ENCODE results near the gene TNK2. TPM values are rescaled to one million over a fixed set of nuclear protein-coding genes. Genes with fewer than 3 reads are reported as not detected.
"Not testable (repeated sequence)": the region's sequence is repeated elsewhere in the genome, so short reads cannot be mapped to it uniquely, and the experiment has no call there.

The TNK2 gene
- total RNA-seq, 1 experiment from 2014 or later = 10.7 TPM

DNA sequence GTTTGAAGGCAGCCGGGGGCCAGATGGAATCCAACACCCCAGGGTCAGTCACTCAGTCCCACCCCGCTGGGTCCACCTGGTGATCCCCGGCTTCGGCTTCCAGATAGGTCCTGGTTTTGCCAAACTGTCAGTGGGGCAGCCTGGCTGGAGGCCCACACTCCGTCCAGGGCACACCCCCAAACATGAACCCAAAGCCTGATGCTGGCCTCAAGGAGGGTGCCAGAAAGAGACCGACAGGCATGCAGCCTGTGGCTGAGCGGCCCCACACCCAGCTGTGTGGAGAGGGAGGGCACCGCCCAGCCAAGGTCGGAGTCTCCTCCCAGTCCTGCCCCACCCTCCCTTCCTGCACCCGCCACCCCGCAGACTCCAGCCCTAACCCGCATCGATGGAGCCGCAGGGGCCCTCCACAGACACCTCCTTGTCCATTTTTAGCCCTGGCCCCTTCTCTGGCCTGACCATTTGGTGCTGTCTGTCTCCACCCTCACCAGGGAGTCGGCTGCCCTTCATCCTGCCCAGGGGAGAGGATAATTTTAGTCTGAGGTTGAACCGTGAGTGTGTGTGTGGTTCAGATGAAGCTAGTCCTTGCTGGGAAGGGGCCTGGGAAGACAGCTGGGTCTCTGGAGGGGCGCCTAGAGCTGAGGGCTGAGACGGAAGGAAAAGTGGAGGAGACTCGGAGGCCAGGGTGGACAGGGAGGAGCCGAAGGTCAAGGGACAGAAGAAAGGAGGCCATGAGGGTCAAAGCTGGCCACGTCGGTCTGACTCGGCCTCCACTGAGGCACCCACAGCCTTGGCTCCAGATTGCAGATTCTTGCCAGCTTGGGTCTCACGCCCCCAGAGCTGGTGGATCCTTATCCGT, 23.1 kb downstream of the TNK2 start:
- peak; percentile 91 for DNase-seq (ENCODE audit: low read depth)

DNA sequence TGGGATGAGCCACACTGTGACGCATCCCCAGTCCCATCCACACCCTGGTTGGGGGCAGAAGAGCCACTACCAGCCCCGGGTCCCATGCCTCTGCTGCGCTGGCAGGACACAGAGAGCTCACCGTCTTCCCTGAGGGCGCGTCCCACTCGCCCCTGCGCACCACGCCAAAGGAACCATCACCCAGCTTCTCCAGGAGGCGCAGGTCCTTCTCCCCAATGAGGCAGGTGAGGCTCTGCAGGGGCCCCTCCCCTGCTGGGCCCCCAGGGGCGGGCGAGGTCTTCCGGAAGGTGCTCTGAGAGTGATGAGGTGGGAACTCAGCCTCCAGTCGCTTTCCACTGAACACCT, 23.7 kb downstream of the TNK2 start:
- DNase-seq (ENCODE audit: low read depth) = no peak

DNA sequence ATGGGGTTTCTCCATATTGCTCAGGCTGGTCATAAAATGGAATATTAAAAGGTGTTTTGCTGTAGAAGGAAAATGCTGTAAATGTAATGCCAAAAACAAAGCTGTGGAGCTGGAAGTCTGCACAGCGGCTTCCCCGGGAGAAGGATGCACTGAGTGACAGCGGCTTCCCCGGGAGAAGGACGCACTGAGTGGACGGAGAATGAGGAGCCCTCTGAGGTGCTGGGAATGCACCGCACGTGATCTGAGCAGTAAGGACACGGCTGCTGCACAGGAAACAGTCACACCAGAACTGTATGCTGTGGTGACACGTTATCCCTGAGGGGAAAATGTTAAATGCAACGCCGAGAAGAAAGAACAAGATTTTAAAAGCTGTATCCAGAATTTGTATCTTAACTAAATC, 24.6 kb downstream of the TNK2 start:
- no peak for DNase-seq (ENCODE audit: low read depth)

DNA sequence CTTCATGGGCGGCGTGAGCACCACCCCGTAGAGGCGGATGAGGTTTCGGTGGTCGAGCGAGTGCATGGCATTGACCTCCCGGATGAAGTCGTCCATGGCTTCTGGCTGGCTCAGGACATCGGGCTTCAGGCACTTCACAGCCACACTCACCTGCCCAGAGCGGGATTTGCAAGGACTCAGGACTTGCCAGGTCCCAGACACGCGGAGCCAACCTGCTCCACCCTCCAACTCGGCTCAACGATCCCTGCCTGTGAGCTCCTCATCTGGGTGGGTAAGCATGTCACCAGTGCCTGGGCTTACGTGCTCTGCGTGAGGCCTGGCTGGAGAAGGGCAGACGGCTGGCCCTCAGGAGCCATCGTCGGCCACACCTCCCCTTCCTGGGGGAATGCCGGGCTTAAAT, 25.2 kb downstream of the TNK2 start:
- DNase-seq (ENCODE audit: low read depth) = no peak

DNA sequence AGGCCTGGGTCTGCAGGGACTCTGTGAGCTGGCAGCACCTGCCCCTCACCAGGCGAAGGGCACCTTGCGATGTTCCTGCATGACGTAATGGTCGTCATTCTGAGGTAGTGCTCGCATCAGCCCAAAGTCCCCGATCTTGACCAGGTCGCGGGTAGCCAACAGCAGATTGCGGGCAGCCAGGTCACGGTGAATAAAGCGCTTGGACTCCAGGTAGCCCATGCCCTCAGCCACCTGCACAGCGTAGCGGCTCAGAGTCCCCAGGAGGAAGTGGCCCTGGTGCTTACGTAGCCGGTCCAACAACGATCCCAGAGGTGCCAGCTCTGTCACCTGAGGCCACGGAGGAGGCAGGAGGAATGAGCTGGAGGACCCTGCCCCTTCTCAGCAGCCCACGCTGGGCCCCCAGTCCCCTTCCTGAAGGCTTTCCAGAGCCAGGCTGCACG, 26.3 kb downstream of the TNK2 start:
- no peak for DNase-seq (ENCODE audit: low read depth)

DNA sequence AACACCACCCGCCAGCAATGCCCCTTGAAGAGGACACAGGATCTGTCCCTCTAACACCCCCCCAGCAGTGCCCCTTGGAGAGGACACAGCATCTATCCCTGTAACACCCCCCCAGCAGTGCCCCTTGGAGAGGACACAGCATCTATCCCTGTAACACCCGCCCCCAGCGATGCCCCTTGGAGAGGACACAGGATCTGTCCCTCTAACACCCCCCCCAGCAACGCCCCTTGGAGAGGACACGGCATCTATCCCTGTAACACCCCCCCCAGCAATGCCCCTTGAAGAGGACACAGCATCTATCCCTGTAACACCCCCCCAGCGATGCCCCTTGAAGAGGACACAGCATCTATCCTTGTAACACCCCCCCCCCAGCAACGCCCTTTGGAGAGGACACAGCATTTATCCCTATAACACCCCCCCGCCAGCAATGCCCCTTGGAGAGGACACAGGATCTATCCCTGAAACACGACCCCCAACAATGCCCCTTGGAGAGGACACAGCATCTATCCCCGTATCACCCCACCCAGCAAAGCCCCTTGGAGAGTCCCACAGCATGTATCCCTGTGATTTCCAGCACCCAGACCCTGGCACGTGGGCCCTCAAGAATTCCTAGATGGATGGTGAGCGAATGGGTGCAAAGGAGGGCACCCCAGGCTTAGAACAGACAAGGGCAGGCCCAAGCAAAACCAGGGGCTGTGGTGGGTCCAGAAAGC, 26.9 kb downstream of the TNK2 start:
- no peak for DNase-seq (ENCODE audit: low read depth)

DNA sequence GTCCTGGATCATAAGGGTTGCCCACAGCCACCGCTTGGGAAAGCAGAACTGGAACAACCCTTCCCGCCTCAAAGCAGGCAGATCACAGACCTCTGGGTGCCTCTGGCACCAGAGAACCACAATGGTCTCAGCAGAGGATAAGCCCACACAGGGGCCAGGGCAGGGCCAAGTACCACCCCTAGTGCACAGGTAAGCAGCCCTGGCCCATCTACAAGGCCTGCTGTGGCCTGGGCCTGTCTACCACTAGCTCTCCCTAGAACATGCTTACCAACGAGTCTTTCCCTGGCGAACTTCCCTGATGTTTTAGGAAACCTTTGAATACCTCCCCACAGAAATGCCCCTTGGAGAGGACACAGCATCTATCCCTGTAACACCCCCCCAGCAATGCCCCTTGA, 28.3 kb downstream of the TNK2 start:
- DNase-seq (ENCODE audit: low read depth) = no peak

DNA sequence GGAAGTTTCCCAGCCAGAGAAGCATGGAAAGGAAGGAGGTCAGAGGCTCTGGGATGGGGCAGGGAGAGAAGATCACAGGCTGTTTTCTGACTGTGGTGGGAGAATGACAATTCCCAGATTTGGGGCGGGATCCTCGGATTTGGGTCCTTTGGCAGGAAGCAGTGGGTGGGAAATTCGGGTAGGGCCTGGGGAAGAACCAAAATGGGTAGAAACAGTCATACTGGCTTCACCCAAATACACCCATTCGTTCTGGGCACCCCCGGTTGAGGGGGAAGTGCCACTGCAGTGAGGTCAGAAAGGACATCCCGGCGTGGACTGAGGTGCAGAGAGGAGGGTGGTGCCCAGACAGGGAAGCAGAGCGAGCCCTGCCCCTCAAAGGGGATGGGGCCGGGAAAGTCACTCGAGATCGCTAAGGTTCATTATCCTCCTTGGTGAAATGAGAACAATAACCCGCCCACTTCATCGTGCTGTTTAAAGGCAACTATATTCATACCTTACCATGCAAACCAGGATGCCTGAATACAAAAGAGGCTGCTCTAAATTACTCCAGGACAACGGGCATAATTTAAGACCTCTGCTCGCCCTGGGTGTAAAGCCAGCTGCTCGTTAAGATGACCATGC, 28.8 kb downstream of the TNK2 start:
- no peak for DNase-seq (ENCODE audit: low read depth)

DNA sequence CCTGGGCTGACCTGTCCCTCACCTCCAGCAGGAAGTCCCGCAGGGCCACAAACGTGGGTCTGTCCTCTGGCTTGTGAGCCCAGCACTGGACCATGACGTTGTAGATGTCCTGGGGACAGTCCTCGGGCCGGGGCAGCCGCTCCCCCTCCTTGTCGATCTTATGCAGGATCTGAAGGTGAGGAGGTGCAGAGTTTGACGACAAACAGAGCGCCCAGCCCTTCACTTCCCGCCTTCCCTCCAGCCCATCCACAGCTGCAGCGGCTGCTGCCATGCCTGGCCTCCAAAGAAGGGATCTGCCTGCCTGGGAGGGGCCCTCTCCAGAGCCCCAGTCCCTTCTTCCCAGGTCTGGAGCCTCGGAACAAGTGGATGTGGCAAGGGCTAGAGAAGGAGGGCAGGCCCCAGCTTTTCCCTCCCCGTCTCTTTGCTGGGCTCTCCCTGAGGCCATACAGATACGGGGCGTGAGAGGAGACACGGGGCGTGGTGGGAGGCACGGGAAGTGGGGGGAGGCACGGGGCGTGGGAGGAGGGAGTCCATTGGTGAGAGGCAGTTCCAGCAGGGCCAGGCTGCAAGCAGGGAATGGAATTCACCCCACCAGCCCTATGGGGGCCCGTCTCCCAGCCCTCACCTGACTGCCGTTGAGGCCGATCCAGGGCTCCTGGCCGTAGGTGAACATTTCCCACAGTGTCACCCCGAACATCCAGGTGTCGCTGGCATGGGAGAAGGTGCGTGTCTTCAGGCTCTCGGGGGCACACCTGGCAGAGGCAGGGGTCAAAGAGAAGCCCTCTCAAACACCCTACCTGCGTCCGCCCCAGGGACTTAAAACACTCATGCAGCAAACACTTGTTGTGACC, 29.7 kb downstream of the TNK2 start:
- DNase-seq (ENCODE audit: low read depth) = no peak

DNA sequence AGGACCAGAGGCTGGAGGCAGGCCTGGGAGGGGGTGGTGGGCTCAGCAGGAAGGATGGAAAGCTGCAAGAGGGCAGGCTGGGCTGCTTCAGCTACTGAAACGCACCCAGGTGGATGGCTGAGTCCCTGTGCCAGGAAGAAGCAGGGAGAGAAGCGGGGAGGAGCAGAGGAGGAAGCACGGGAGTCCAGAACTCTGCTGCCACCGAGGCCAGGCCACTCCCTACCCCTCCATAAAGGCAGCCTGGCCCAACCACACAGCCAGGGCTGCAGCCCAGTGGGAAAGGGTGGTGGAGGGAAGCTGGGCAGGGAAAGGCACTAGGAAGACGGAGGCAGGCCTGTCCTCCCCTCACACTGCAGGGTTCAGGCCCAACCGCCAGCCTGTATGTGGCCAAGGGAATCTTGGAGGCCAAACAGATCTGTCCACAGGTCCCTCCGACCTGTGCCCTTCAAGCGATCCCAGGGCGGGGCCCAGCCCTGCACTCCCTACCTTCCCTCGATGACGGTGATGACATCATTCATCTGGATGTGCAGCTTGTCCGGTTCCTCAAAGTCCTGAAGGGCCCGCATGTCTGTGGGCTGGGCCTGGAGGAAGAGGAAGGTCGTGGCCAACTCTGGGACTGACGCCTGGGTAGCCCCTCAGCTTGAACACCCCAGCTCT, 30.5 kb downstream of the TNK2 start:
- DNase-seq (ENCODE audit: low read depth) = no peak

DNA sequence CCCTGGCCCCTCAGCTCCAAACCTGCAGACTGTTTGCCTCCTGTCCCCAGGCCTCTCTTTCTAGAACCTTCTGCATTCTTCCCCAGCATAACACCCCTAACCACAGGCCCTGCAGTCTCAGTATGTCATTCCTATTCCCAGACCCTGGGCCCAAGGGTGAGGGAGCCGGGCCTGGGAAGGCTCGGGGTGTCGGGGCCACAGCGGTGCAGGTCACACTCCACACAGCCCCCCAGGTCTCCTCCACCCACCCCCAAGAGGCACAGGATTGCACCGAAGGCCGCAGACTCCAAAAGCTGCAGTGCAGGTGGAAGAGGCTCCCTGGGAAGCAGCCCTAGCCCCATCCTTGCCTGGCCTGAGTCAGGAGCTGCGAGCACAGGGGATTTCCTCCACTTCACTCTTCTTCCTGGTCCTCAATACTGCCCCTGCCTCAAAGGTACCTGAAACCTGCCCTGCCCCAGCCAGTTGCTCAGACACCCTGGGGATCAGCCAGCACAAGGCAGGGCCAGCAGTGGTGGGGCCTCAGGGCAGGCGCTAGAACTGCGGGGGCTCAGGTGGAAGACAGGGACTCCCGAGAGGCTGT, 31.1 kb downstream of the TNK2 start:
- no peak for DNase-seq (ENCODE audit: low read depth)

DNA sequence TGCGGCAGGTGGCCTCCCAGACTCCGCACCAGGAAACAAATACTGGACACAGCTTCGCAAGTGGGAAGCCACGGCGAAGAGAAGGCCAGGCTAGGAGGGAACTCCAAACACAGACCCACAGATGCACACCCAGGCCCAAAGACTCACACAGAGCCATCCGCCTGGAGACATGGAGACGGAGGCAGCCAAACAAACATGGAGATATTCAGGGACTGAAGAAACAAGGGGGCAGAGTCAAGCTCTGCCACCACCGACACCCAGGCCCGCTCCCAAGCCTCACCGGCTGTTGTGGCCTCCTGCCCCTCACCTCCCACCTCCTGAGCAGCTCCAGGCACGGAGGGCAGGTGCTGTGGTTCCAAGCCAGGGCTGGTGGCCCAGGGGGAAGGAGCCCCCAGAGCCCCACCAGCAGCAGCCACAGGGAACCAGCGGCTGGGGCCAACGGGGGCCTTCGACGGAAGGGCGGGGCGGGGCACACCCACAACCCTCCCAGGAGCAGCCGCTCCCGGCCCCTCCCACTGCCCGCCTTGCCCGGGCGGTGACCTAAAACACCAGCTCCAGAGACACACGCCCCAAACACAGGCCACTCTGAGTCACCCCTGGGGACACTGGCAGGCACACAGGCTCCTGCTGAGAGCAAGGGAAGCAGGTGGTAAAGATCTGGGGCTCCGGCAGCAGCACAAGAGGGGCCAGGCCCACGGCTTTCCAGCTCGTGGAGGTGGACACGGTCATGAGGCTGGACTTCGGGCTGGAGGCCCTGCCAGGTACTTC, 31.9 kb downstream of the TNK2 start:
- peak; percentile 53 for DNase-seq (ENCODE audit: low read depth)

DNA sequence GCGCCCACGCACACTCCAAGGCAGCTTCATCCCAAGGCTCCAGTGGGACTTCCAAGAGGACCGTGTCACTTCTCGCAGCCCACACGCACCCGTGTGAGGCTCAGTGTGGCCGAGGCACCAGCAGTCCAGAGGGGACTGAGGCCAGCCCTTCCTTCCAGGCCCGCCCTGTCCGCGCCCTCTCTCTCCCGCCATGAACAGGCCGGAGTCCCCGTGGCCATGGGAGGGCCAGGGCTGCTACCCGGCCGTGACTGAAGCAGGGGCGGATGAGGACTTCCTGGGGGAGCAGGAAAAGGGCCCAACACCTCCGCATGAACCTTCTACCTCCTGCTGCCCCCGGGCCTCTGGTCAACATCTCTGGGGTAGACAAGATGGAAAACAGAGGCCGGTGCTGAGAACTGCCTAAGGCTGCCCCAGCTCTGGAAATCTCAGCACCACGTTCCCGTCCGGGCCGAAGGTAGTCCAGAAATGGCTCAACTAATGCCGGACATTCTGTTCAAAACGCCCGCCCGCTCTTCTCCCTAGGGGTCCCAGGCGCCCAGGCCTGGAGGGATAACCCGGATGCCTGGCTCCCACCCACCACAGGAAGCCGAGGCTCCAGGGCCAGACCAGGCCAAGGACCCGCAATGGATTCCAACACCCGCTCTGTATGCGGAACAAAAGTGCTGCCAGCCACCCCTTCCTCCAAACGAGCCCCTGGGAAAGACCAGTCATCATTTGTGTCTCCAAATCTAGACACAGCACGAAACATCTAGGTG, 32.7 kb downstream of the TNK2 start:
- no peak for DNase-seq (ENCODE audit: low read depth)

DNA sequence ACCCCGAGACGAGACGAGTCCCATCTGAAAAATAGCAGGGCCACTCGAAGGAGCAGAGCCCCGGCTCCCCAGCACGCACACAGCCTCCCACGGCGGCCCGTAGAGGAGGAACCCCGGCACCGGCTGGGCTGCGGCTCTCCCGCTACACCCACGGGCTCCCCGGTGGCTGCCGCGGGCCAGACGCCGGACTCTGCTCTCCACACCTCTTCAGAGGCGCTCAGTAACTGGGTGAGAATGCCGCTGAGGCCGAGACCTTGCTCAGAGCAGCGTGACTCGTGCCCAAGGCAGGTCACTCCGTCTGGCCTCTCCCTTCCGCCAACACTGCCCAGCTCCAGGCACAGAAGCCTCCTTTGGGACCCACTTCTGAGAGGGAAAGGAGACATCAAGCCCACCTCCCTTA, 34.4 kb downstream of the TNK2 start:
- DNase-seq (ENCODE audit: low read depth) = peak; percentile 45

DNA sequence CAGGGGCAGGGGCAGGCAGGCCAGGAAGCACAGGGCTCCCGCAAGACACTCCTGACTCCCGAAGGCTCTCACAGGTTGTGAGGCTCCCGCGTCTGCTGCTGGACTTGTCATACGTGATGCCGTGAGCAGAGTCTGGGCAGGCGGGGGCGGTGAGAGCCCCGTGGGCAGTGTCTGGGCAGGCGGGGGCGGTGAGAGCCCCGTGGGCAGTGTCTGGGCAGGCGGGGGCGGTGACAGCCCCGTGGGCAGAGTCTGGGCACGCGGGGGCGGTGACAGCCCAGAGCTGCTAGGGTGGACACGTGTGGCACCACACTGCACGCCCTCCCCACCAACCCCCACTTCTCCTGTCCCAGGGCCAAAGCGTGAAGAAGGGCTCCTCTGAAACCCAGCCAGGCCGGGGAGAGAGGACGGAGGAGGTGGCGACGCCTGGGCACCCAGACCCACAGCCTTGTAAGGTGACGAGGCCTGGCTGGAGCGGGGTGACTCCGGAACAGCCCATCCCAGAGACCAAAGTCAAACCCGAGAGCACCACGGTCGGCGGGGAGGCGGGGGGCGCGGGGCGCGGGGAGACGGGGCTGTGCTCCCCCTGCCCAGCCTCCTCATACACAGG, 35.0 kb downstream of the TNK2 start:
- no peak for DNase-seq (ENCODE audit: low read depth)

DNA sequence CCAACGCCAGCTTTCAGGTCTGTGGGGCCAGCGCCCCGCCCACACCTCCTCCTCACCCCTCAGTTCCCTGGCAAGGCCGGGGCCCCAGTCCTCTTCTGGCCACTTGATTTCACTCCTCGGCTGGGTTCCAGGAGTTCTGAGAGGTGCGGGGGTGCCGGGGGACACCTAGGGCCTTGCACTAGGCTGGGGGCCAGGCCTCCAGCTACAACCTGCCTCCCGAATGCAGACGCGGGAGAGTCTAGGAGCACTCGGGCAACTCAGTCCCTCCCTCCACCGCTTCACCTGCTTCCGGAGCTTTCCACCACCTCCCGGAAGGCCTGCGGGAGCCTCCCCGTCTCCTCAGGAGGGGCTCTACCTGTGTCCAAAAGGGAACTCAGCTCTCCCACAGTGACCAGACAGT, 35.6 kb downstream of the TNK2 start:
- DNase-seq (ENCODE audit: low read depth) = no peak

DNA sequence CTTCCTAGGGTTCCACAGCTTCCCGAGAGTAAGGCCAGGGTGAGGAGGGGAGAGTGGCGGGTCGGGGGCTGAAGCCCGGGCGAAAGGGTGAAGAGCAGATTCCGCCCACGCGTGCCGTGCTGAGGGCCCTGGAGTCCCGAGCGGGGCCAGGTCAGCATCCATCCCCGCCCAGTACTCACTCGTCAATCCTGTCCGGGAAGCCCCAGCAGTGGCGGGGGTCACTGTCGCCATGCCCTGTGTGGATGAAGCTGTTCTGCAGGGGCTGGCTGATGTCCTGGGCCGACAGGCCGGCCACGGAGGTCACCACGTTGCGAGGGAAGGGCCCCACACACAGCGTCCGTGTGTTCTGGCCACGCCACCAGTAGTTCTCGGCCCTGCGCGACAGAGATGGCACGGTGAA, 36.3 kb downstream of the TNK2 start:
- DNase-seq (ENCODE audit: low read depth) = no peak

DNA sequence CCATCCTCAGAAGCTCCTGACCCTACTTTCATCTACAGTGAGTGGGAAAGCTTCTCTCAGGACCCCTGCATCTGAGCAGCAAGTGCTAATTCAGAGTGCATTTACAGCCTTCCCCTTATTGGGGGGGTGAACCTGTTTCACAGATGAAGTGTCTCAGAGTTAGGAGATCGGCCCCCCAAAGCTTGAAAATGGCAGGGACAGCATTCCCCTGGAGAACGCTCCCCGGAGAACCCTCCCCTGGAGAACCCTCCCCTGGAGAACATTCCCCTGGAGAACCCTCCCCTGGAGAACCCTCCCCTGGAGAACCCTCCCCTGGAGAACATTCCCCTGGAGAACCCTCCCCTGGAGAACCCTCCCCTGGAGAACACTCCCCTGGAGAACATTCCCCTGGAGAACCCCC, 36.7 kb downstream of the TNK2 start:
- not testable (repeated sequence) for DNase-seq (ENCODE audit: low read depth)

DNA sequence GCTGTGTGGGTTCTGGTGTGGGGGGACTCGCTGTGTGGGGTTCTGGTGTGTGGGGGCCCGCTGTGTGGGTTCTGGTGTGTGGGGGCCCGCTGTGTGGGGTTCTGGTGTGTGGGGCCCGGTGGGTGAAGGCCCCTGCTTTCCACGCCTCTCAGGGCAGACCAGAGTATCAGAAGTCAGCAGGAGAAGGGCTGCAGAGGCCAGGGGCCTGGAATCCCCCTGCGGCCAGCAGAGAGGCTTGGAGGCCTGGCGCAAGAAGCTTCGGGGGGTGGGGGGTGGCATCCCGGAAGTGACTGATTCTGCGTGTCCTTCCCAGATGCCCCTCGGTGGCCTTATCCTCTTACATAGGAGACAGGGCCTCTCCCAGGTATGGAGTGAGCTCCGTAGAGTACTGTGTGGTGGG, 37.4 kb downstream of the TNK2 start:
- no peak for DNase-seq (ENCODE audit: low read depth)

Measured in LHCN-M2 (cell line).